ENCODE measurements around the gene NEMF. TPM values are rescaled to one million over a fixed set of nuclear protein-coding genes. Genes with fewer than 3 reads are reported as not detected.

The NEMF gene
- polyA plus RNA-seq, 1 donor (not counting 4 experiments of a cell fraction or from before 2014, with no cell fraction given): 55.1 TPM

DNA sequence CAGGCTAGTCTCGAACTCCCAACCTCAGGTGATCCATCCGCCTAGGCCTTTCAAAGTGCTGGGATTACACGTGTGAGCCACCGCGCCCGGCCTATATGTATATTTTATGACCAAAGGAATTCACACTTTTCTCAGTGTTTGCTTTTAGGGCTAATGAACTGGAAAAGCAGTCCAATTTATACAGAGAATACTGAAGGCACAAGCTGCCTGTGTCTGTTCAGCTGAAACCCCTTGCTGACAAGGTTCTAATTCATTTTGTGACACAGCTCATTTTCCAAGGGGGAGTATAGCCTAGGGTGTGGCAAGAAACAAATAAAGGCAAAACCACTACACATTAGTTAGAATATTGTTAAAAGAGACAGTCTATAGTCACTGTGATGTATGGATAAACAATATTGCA, 18.3 kb upstream of the NEMF start:
- no peaks in the 10 kb centered on the region for H3K27me3 ChIP-seq (ENCODE audit: control insufficient read depth, extremely low read depth, insufficient read depth, low read length)
- FAIRE-seq: no peak
- dilution Hi-C loops (cut with MboI; ENCODE audit: extremely low pct_ligation_motif_present, low sequenced_read_pairs): no loop called here

DNA sequence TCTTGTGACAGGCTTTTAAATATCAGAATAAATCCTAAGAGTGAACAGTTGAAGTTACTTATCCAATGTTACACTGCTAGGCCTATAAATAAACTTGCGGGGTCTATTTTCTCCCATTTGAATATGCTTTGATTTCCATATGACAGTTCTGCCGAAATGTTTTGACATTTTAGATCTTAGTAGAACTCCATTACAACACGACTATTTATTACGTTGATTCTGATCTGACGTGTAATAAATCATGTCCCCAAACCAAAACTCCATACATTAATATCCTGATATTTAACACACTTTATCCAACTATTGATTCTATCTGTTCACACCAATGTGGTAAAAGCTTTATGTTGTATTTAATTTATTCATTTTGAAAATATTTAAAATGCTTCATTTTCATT, 16.1 kb upstream of the NEMF start:
- Histone ChIP-seq H3K9me1 (ENCODE audit: control insufficient read depth, extremely low read depth, insufficient read depth, low read length) (no peaks in the 10 kb centered on the region), H3K36me3 (ENCODE audit: control insufficient read depth in 2 of 2, extremely low read depth in 1 of 2, insufficient read depth in 2 of 2, low read length in 2 of 2) (no peaks in the 10 kb centered on the region), H3K4me2 (ENCODE audit: control insufficient read depth, extremely low read depth, insufficient read depth, low read depth, low read length) (peak overlapping the region; percentile 98), H3K4me1 (ENCODE audit: control insufficient read depth, extremely low read depth, insufficient read depth, low read length) (peaks cover 22% of the 10 kb centered on the region), H3K9me3 (ENCODE audit: control insufficient read depth, low read depth, low read length) (no peaks in the 10 kb centered on the region), H3K27me3 (ENCODE audit: control insufficient read depth, extremely low read depth, insufficient read depth, low read length) (no peaks in the 10 kb centered on the region), H3K79me2 (ENCODE audit: control insufficient read depth, insufficient read depth, low read length) (peaks cover 3% of the 10 kb centered on the region), H3K9ac (ENCODE audit: control insufficient read depth, extremely low read depth, insufficient read depth, low read length) (peak overlapping the region; percentile 81), H4K20me1 (ENCODE audit: control insufficient read depth, extremely low read depth, insufficient read depth, low read length) (no peaks in the 10 kb centered on the region), H2AFZ (ENCODE audit: control insufficient read depth, low read length) (peak overlapping the region; percentile 89), H3K27ac (ENCODE audit: control insufficient read depth, insufficient read depth, low read length) (peak overlapping the region; percentile 94), H3K4me3 (ENCODE audit: control insufficient read depth in 2 of 3, extremely low read depth in 1 of 3, insufficient read depth in 2 of 3, low read depth in 1 of 3, low read length in 3 of 3) (peak overlapping the region; percentile 54 to 80 (median 62))
- no peak for DNase-seq (ENCODE audit: low read depth, low spot score)
- dilution Hi-C loops (cut with MboI; ENCODE audit: extremely low pct_ligation_motif_present, low sequenced_read_pairs): no loop called here
- TF ChIP-seq EZH2 (IDR thresholded peaks at IDR 0.05; ENCODE audit: low read length): no peak
- TF ChIP-seq, protein P1, sequence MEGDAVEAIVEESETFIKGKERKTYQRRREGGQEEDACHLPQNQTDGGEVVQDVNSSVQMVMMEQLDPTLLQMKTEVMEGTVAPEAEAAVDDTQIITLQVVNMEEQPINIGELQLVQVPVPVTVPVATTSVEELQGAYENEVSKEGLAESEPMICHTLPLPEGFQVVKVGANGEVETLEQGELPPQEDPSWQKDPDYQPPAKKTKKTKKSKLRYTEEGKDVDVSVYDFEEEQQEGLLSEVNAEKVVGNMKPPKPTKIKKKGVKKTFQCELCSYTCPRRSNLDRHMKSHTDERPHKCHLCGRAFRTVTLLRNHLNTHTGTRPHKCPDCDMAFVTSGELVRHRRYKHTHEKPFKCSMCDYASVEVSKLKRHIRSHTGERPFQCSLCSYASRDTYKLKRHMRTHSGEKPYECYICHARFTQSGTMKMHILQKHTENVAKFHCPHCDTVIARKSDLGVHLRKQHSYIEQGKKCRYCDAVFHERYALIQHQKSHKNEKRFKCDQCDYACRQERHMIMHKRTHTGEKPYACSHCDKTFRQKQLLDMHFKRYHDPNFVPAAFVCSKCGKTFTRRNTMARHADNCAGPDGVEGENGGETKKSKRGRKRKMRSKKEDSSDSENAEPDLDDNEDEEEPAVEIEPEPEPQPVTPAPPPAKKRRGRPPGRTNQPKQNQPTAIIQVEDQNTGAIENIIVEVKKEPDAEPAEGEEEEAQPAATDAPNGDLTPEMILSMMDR (optimal IDR thresholded peaks at IDR 0.05 in 1 of 3, IDR thresholded peaks at IDR 0.05 in 1 of 3, conservative IDR thresholded peaks at IDR 0.05 in 1 of 3; ENCODE audit: extremely low read depth in 1 of 3, insufficient read depth in 2 of 3, low read length in 3 of 3): no peak
- FAIRE-seq: no peak

More for the DNA sequence above, 18.3 kb upstream of the NEMF start:
- no peaks in the 10 kb centered on the region for H3K9me1 ChIP-seq (ENCODE audit: control insufficient read depth, extremely low read depth, insufficient read depth, low read length)
- H3K9me3 ChIP-seq (ENCODE audit: control insufficient read depth, low read depth, low read length): no peaks in the 10 kb centered on the region
- no peaks in the 10 kb centered on the region for H4K20me1 ChIP-seq (ENCODE audit: control insufficient read depth, extremely low read depth, insufficient read depth, low read length)
- TF ChIP-seq, protein P1 (optimal IDR thresholded peaks at IDR 0.05 in 1 of 3, IDR thresholded peaks at IDR 0.05 in 1 of 3, conservative IDR thresholded peaks at IDR 0.05 in 1 of 3; ENCODE audit: extremely low read depth in 1 of 3, insufficient read depth in 2 of 3, low read length in 3 of 3): no peak
- no peak for TF ChIP-seq EZH2 (IDR thresholded peaks at IDR 0.05; ENCODE audit: low read length)
- H3K27ac ChIP-seq (ENCODE audit: control insufficient read depth, insufficient read depth, low read length): no peak overlapping the region
- no peaks in the 10 kb centered on the region for H3K79me2 ChIP-seq (ENCODE audit: control insufficient read depth, insufficient read depth, low read length)
- peaks cover 11% of the 10 kb centered on the region for H3K4me1 ChIP-seq (ENCODE audit: control insufficient read depth, extremely low read depth, insufficient read depth, low read length)
- no peak overlapping the region for H3K4me3 ChIP-seq (ENCODE audit: control insufficient read depth in 2 of 3, extremely low read depth in 1 of 3, insufficient read depth in 2 of 3, low read depth in 1 of 3, low read length in 3 of 3)
- no peak overlapping the region for H2AFZ ChIP-seq (ENCODE audit: control insufficient read depth, low read length)
- H3K4me2 ChIP-seq (ENCODE audit: control insufficient read depth, extremely low read depth, insufficient read depth, low read depth, low read length): no peak overlapping the region
- H3K9ac ChIP-seq (ENCODE audit: control insufficient read depth, extremely low read depth, insufficient read depth, low read length): no peak overlapping the region
- H3K36me3 ChIP-seq (ENCODE audit: control insufficient read depth in 2 of 2, extremely low read depth in 1 of 2, insufficient read depth in 2 of 2, low read length in 2 of 2): no peaks in the 10 kb centered on the region
- no peak for DNase-seq (ENCODE audit: low read depth, low spot score)

Measured in keratinocyte (primary cell).